GM12865 (cell line): ENCODE results near the gene MBD3L1.
A peak's percentile ranks its signal among the peaks of the same experiment; 100 is the strongest.

ENCODE experiments used
- DNase-seq: peaks from one replicate; pipeline ENCODE4 v3.0.0; 2010; ENCODE audit warnings: low read depth
- H3K4me3 ChIP-seq: 2 replicates; pipeline ENCODE4 v1.5.1; 2011; ENCODE audit warnings: mild to moderate bottlenecking, low read depth, low read length, control low read depth
- TF ChIP-seq, protein P1 (sequence below): IDR thresholded peaks from 2 replicates; pipeline ENCODE4 v1.5.1; 2011; ENCODE audit warnings: low read length, control low read depth, low read depth, inconsistent platforms; ENCODE audit not compliant: insufficient read depth; ENCODE audit errors: missing control alignments

The MBD3L1 gene

GRCh38 chr19:8877854-8878705 is 45.9 kb downstream of the MBD3L1 start:
- H3K4me3 ChIP-seq, result no peak overlapping the region
- TF ChIP-seq, protein P1, sequence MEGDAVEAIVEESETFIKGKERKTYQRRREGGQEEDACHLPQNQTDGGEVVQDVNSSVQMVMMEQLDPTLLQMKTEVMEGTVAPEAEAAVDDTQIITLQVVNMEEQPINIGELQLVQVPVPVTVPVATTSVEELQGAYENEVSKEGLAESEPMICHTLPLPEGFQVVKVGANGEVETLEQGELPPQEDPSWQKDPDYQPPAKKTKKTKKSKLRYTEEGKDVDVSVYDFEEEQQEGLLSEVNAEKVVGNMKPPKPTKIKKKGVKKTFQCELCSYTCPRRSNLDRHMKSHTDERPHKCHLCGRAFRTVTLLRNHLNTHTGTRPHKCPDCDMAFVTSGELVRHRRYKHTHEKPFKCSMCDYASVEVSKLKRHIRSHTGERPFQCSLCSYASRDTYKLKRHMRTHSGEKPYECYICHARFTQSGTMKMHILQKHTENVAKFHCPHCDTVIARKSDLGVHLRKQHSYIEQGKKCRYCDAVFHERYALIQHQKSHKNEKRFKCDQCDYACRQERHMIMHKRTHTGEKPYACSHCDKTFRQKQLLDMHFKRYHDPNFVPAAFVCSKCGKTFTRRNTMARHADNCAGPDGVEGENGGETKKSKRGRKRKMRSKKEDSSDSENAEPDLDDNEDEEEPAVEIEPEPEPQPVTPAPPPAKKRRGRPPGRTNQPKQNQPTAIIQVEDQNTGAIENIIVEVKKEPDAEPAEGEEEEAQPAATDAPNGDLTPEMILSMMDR, result no peak
- DNase-seq, result peak; percentile 1

DNA sequence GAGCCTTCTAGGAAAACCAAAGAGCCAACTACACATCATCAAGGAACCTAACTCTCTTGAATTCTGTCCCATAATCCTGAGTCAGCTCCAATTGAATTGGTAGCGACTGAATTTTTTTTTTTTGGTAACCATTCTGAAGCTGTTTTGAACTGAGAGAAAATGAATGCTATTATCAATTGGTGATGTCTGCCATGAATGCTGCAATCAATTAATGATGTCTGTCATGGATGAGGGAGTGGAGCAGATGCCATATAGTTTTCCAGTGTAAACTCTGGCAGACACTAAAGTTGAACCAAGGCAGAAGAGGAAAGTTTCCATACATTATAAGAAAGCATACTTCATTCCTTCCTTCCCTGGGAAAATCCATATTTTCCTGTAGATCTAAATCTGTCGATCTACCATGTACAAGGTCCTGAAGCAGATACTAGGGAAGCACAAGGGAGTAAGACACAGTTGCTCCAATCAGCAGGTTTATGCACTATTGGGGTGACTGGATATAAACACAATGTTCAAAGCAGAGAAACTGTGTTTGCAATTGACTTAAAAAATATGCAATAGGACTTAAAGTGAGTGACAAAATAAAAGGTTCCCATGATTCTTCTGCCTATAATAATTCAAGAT is 48.8 kb downstream of the MBD3L1 start:
- H3K4me3 ChIP-seq, result no peak overlapping the region
- TF ChIP-seq, protein P1, result no peak
- DNase-seq, result no peak

DNA sequence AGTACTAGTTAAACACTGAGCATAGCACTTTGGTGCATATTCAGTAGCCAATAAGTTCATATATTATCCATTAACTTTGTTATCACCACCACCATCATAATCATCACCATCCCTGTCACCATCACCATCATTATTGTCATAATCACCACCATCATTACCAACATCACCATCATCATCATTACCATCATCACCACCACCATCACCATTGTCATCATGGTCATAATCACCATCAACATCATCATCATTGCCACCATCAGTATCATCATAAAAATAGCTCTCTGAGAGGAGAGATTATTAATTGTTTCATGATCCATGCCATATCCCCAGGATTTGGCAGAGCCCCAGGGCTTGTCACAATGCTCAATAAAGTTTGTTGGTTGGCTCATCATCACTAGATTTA is 49.3 kb downstream of the MBD3L1 start:
- H3K4me3 ChIP-seq, result no peak overlapping the region
- DNase-seq, result no peak
- TF ChIP-seq, protein P1, result no peak

- H3K4me3 ChIP-seq, result no peak overlapping the region
- TF ChIP-seq, protein P1, result no peak
- DNase-seq, result no peak
Observed at GRCh38 chr19:8884416-8884815, 52.2 kb downstream of the MBD3L1 start.

DNA sequence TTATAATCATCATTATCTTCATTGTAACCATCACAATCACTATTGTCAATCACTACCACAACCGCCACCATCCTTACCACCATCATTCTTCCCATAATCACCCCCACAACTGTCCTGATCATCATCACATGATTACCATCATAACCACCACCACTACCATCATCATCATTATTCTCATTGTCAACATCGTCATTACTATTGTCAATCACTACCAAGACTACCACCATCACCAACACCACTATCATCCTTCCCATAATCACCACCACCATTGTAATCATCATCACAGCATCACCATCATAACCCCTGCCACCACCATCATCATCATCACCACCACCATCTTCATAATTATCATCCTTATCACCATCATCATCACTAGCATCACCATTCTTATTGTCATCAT is 55.2 kb downstream of the MBD3L1 start:
- TF ChIP-seq, protein P1, result no peak
- DNase-seq, result no peak
- H3K4me3 ChIP-seq, result no peak overlapping the region

DNA sequence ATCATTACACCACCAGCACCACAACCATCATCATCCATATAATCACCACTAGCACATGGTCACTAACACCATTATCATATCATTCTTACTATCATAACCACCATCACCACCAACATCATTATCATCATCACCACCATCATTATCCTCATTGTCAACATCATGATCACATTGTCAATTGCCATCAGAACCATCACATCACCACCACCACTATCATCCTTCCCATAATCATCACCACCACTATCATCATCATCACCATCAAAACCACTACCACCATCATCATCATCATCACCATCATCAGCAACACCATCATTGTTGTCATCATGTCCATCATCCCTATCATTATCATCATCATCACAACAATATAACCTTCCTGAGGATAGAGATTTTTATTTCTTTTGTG is 58.1 kb downstream of the MBD3L1 start:
- DNase-seq, result no peak
- TF ChIP-seq, protein P1, result no peak
- H3K4me3 ChIP-seq, result no peak overlapping the region
